SHP77 (cell line): ENCODE results near the gene MAD1L1.
"Not testable (repeated sequence)": the region's sequence is repeated elsewhere in the genome, so short reads cannot be mapped to it uniquely, and the experiment has no call there.

Source experiments
- DNase-seq, 2 experiments: peaks; one replicate each; lab custom pipeline; 2025; lab: John Stamatoyannopoulos, UW

The MAD1L1 gene

DNA sequence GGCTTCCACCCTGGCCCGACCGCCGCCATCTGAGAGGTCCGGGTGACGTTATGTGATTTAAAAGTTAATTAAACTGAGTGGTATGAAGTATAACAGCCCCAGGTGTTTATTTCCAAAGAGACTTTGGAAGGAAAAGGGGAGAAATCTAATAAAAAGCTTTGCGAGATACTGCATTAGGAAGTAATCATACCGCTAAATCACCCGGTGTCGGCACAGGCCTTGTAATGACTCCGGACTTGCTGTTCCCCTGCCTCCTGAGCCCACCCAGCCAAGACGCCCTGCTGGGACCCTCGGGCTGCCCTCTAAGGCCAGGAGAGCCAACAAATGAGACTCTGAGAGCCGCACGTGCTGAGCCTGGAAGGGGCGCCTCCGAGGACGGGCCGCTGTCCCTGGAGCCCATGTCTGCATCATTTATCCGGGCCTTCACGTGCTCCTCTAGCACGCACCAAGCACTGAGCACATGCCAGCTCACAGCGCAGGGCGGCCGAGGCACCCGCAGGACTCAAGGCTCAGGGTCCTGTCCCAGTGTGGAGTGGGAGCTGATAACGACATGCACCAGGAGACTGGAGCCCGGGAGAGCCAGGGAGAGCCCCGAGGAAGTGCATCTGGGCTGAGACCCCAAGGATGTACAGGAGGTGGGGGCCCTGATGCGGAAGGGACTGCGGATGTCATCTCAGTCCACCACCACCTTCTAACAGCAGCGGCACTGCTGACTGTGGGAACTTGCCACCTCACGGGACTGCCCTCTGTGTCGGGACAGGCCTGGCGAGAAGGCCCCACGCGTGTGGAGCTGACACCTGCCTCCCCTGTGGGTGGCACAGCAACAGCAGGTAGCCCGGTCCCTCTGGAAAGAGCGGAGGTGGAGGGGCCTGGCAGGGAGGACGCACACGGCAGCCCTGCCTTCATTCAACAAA is 380.0 kb downstream of the MAD1L1 start:
- DNase-seq, result no peak

DNA sequence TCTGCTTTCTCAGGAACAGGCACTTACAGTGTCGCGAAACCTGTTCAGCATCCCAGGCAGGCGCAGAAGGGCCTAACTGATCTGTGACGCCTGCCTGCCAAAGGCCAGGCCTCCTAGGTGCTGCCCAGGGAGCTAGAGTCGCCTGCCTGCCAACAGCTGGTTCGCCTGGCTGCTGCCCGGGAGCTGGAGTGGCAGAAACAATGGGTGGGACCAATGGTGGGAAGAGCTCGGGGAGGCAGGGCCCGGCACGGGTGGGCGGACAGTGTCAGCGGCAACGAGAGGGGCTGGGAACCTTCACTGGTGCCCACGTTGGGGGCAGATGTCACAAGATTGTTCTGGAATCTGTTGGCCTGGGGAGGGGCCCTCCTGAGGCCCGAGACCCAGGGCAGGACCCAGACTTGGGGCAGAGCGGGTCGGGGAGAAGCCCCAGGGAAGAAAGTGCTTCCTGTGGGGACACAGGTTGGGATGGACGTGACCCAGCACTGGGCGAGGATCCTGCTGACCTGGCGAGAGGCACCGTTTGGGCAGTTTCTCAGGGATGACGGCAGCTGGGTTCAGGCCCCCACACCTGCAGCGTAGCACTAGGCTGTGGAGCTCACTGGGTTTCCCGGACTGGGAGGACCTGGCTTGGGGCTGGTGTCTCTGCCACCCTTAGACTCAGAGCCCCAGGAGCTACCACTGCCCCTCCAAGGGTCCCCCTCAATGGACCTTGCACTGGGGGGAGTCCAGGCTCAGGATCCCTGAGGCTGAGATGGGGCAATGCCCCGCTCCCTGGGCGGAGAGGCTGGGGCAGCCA is 380.8 kb downstream of the MAD1L1 start:
- DNase-seq, result no peak

DNA sequence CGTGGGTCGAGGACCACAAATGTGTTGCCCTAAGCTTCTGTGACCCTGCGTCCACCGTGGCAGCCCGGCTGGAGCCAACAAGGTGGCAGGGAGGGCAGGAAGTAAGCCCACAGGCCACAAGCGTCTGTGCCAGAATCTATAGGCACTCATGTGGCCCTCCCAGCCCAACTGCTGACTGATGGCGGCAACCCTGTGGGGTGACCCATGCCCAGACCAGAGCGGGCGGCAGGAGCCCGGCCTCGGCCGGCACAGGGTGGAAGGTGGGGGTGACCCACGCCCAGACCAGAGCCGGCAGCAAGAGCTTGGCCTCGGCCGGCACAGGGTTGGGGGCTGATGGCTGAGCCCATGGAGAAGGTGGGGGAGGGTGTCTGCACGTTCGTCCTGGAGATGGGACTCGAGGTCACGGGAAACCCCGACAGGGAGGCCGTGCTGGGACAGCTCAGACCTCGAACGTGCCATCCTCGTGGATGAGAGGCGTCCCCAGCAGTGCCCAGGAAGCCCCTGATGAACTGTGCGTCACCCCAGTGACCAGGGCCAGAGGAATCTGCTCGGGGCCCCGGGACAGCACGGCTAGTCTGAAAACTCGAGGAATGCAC is 381.7 kb downstream of the MAD1L1 start:
- no peak for DNase-seq

DNA sequence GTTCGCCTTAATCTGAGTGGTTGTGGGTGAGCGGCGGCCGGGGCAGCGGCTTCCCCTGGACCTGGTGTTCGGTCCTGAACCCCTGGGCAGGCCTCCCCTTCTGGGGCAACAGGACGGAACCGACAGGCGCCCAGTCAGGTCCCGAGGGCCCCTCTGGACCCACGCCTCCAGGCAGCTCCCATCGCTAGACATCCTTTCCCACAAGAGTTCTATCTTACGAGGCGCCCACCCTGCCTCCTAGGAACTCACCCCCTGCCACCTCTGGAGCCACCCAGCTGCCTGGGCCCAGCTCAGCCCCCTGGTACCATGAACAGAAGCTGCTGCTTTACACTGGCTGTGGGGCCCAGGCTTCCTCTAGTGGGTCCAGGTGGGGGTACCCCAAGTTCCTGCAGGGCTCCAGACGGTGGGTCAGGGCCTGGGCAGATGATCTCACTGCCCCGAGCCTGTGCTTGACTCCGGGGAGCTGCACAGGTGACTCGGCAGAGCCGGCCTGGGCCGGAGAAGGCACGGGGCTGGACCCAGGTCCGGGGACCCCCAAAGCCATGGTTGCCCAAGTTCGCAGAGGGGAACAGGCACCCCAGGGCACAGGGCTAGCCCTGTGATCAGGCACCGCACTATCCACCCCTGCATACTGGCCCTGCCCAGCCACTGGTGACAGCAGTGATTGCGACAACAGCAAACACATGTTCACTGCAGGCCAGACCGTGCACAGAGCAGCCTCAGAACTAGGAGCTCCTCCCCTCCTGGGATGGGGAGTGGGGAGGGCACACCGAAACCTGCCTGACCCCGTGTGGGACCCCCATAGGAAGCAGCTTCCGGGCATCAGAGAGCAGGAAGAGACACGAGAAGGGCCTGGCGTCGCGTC is 382.4 kb downstream of the MAD1L1 start:
- no peak for DNase-seq

DNA sequence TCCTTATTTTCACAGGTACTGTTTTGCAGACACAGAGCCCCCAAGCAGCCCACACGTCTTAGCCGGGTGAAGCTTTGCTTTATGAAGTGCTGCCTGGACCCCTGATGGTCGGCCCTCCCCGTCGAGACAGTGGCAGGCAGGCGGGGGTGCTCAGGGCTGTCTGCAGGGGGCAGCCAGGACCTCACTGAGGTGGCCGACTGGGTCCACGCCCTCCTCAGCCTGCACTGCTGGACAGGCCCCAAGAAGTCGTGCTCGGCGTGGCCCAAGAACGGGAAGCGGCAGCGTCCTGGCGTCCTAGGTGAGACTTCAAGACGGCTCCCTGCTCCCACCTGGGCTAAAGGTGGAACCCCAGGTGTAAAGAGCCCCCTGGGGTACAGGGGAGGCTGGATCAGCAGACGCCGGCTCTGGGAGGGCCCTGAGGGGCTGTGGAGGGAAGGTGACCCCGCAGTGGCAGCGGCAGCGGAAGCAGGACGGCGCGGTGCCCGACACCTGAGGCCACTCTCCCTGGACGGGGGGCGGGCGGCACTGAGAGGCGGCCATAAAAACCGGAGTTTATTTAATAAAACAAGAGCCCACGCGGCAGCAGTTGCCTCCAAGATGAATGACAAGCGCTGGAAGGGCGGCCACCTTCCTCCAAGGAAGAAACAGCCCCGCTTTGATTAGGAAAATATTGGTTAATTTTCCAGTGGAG is 383.2 kb downstream of the MAD1L1 start:
- no peak for DNase-seq

DNA sequence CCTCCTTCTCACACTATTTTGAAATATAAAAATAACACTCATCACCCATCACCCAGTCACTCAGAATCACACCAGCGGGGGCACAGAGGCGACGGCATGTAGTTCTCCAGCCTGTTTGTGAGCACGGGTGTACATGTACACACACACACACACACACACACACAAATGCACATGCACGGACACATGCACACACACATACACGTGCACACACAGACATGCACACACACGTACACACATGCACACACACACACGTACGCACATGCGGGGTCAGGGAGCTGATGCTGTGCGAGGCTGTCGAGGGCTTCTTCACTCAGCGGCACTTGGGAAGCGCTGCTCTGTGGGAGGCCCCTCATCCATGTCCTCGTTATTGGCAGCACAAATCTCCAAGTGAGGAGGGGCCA is 383.8 kb downstream of the MAD1L1 start:
- no peak for DNase-seq

DNA sequence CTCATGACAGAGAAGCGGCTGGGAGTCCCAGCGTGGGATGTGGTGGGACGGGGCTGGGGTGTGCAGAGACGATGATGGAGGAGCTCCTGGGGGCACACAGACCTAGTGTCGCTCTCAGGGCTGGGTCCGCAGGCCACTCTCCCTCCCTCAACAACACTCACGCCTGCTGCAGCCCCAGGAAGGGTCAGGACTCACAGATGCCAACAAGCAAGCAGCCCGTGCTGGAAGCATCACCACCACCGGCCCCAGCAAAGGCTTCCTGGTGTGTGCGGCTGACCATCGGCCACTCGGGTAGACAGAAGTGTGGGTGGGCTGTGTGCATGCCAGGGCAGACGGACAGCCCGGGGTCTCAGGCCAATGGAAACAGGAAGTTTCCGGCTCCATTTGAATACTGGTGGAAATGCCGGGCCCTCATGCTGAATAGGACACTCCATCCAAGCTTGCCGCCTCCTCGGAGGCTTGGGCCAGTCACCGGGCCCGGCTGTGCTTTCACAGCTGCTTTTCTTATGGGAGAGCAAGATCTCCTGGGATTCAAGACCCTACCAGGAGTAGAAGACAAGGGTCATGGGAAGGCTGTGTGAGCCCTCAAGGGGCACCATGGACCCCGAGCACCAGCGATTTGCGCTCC is 384.6 kb downstream of the MAD1L1 start:
- no peak for DNase-seq

DNA sequence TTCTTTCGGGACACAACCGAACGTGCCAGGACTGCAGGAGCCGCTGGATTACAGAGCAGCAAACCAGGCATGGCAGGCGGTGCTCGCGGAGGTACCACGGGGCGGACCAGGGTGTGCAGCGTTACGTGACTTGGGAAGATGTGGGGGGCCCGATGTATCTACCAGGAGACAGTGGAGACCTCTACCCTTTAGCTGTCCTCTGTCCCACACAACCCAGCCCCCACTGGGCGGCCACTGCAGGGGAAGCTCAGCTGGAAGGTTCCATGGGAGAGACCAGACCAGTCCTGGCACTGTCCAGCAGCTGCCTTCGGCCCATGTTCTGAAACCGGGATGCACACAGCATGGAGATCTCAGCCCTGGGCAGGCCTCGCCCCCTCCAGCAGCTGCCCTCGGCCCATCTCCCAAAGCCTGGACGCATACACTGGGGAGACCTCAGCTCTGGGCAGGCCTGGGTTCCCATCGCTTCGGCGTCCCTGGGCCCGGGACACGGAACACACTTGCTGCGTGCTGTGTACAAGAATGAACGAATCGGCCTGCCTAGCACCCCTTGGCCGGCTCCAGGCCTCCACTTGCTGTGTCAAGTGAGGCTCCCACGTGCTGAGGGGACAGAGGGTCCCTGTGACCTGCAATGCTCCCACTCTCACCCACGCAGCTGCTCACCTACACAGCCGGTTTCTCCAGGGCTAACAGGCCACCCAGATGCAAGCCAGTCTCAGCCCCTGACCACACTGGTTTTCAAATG is 385.3 kb downstream of the MAD1L1 start:
- DNase-seq, result no peak

DNA sequence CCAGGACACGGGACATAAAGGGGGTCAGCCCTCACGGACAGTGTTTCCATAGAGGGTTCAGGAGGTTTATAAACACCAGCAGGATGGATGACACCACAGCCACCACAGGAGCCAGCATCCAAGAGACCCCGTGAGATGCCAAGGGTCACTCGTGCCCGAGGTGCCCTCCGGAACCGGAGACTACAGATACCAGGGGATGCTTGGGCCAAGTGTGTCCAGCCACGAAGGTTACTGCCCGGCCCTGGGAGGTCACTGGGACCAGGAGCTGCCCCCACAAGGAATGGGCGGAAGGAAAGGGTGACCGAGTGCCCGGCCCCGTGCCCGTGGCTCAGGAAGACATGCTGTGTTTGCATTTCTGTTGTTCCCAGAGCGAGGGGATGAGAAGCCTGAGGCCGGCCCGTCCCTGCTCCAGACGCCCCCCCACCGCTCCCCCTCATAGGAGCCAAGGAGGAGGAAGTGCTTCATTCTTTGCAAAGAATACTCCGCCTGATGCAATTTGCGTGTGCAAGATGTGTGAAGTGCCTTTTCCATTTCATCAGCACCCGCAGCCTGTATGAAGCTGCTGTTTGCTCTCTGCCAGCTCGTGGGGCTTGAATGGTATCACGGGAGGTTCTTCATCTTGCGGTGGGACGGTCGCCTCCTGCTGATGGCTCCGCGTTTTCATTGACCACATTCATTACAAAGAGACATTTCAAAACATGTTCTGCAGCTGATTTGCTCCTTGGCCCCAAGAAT is 386.2 kb downstream of the MAD1L1 start:
- no peak for DNase-seq

DNA sequence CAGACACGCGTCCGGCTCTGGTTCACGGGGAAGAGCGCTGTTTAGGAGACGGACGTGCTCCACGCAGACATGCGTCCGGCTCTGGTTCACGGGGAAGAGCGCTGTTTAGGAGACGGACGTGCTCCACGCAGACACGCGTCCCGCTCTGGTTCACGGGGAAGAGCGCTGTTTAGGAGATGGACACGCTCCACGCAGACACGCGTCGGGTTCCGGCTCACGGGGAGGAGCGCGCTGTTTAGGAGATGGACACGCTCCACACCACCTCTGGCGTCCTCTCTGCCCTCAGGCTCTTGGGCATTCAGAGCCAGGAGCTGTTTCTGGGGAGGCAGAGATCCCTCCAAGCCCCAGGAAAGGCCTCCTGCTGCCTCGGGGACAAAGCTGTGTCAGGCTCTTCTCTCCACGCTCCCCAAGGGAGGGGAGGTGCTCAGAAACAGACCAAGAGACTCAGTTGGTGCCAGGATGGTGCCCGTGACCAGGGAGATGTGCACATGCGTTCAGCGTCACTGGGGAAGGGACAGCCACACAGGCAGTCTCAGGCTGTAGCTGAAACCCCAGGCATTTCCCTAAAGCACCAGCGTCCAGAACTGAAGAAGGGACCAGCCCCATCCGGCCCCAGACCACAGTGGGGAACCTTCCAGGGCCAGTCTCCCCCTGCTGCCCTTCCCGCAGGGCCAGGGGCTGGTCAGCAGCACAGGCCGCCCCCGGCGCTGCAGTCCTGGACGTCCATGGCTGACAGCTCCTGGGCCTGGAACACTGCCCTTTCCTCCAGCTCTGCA is 387.0 kb downstream of the MAD1L1 start:
- DNase-seq, result no peak

DNA sequence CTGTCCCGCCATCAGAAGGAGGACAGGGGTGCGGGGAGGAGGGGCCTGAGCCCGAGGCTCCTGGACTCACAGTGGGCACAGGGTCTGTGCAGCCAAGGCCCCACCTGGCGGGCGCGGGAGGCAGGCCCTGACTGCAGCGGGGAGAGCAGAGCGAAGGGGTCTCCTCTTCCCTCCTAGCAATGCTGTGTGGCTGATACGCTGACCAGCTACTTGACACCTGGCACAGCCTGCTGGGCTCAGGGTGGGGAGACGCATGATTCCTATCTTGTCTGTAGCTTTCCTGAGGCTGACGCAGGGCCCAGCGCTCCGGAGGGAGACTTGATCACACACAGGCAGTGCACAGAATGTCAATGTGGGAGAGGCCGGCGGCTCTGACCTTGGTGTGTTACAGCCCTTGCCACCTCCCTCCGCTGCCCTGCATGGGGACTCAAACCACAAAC is 387.8 kb downstream of the MAD1L1 start:
- DNase-seq, result no peak

DNA sequence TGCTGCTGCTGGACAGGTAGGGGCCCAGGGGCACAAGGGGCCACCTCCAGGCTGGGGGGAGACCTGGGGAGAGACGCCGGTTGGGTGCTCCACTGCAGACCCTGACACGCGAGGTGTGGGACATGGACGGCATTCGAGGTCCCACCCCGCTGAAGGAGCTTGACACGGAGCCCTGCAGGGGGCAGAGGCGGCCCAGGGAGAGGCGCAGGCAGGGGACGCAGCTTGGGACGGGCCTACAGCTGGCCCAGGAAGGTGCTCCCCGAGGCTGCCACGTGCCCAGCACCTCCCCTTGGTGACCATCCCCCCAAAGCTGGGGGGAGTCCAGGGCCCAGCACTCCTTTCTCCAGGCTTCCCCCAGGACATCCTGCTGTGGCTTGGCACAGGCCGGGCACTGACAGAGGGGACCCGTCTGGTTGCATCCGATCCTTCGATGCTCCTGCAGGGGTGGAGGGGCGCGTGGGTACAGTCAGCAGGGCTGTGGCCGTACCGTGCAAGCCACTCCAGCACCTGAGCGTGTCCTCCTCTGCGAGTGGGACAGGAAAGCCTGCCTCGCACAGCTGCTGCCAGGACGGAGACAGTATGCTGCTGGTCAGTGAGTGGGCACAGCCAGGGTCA is 388.3 kb downstream of the MAD1L1 start:
- no peak for DNase-seq

DNA sequence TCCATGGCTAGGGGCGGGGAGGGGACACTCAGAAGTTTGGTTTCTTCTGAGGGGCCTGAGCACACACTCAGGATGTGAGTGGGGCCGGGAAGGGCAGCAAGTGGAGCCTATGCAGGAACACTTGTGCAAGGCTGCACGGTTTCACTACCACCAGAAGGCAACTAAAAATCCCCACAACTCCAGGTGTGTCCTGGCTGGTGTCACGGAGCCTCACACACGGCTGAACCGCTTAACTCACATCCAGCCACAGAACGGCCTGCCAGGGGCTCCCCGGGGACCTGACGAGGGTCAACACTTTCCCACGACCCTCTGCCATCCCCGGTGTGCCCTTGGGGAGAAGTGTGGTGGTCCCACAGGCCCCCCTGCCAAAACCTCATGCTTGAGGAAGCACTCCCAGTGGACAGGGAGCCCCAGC is 388.8 kb downstream of the MAD1L1 start:
- DNase-seq, result no peak

DNA sequence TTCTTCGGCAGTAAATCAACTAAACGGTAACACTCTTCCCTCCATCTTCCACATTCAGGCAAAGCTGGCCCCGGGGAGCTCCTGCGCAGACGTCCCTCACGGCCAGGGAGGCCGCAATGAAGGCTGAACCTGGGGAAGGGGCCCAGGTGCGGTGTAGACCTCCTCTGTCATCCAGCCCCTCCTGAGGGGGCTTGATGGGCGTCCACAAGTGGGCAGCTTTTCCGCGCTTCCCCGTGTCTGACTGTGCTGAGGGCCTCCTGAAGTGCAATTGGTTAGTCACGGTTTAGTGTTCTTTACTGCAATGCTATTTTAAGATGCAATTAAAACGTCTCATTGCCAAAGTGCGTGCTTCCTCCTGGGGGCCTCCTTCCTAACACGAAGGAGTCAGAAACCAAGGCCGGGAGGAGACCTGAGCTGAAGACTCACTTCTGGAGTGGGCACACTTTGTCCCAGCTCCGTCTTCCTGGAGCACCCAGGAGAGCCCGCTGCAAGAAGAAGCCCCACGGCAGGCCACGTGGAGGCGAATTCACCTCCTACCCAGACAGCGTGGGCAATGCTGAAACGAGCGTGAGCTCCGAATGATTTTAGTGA is 389.4 kb downstream of the MAD1L1 start:
- no peak for DNase-seq

DNA sequence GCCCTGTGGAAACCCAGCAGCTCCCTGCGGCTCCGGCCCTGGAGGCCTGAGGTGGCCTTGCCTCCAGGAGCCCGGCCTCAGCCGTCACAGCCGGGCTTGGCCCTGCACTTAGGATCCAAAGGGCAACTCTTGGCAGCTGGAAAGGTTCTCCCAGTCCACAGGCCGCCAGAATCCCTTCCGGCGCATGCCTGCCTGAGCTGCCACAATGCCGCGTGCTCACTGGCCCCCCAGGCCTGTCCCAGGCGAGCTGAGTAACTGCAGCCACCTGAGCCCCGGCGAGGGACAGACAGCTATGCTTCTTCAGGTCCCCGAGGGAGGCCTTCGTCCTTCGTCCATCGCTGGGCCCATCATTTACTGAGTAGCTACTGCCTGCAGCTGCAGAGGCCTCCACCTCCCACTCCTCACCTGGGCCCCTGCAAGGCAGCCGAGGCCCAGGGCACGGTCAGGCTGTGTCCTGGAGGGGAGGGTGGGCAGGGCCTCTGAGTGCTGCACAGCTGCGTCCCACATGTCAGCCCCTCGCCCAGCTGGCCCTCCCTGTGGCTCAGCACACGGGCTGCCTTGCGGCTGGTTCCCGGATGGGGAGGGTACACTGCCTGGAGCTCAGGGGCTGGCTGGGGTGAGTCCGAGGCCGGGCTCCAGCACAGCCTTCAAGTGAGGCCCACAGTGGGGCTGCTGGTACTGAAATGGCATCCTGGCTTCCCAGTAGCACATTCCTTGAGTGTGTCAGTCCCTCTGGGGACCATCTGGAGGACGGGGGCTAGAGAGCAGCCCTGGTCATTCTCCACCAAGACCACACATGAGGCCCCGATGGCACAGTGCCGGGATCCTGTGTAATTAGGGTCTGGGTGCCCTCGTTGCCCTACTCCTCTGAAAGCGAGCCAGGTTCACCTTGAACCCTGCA is 390.2 kb downstream of the MAD1L1 start:
- DNase-seq, result no peak

DNA sequence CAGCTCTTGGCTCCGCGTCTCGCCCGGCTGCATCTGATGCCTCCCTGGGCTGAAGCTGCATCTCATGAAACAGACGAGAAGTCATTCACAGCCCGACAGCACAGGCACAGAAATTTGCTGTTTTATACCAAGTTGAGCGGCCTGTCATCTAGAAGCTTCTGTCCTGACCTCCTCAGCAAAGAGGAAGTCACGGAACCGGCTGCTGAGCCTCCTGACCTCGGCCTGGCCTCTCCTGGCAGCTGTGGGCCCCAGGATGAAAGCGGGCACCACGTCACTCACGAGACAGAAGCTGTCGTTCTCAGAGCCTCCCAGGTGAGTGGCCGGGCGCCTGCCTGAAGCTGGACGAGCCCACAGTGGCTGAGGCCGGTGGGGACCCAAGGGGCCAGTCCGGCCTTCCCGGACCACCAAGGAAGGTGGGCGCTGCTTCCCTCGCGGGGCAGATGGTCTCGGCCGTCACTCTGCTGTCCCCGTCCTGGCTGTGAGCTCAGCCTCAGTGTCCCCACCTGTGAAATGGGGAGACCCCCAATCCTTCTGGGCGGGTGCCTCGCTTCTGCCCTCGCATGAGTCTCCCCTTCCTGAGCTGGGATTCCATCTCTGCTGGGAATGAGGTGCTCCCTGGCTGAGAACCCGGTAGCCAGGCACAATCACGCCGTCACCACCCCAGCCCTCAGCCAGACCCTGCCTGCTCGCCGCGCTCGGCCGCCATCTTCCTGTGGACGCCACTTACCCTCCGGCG is 391.3 kb downstream of the MAD1L1 start:
- DNase-seq, result not testable (repeated sequence)
